HG03159 (cell line): ENCODE results near the gene CAAP1.
"Not testable (repeated sequence)": the region's sequence is repeated elsewhere in the genome, so short reads cannot be mapped to it uniquely, and the experiment has no call there.

Experiments used
- ATAC-seq: cut with Tn5 transposase; IDR thresholded peaks from one replicate; pipeline ENCODE4 v1.9.1; 2021; ENCODE audit warnings: mild to moderate bottlenecking, moderate library complexity; ENCODE audit not compliant: unreplicated experiment

CAAP1 gene

GRCh38 chr9:26850995-26851394 is 41.6 kb downstream of the CAAP1 start:
- ATAC-seq: no peak

- ATAC-seq: no peak
Observed at GRCh38 chr9:26833792-26834191, 58.8 kb downstream of the CAAP1 start.

- ATAC-seq: not testable (repeated sequence)
Observed at GRCh38 chr9:26828391-26828955, 64.1 kb downstream of the CAAP1 start.

- ATAC-seq: no peak
Observed at GRCh38 chr9:26814799-26815198, 77.8 kb downstream of the CAAP1 start.

GRCh38 chr9:26813247-26813646 is 79.4 kb downstream of the CAAP1 start:
- ATAC-seq: no peak

GRCh38 chr9:26812217-26812616 is 80.4 kb downstream of the CAAP1 start:
- ATAC-seq: peak; percentile 37

GRCh38 chr9:26811106-26811505 is 81.5 kb downstream of the CAAP1 start:
- no peak for ATAC-seq

- no peak for ATAC-seq
Observed at GRCh38 chr9:26809795-26810194, 82.8 kb downstream of the CAAP1 start.

- no peak for ATAC-seq
Observed at GRCh38 chr9:26807161-26807560, 85.4 kb downstream of the CAAP1 start.

GRCh38 chr9:26802921-26803320 is 89.7 kb downstream of the CAAP1 start:
- peak; percentile 61 for ATAC-seq

GRCh38 chr9:26801772-26802171 is 90.8 kb downstream of the CAAP1 start:
- no peak for ATAC-seq

- ATAC-seq: no peak
Observed at GRCh38 chr9:26800322-26800721, 92.3 kb downstream of the CAAP1 start.

- no peak for ATAC-seq
Observed at GRCh38 chr9:26791274-26791673, 101.3 kb downstream of the CAAP1 start.
